GM23248 (cell line): ENCODE measurements around the gene HOXA2. TPM values are rescaled to one million over a fixed set of nuclear protein-coding genes. Genes with fewer than 3 reads are reported as not detected.

Experiments
- DNase-seq: peaks from one replicate; pipeline ENCODE4 v3.0.0-alpha.2; 2015
- H2AFZ ChIP-seq: fragments of 200-600 bp; sonication (generic); 2 replicates; pipeline ENCODE4 v1.6.1; 2016; ENCODE audit warnings: antibody characterized with exemption
- H3F3A ChIP-seq: fragments of 200-600 bp; sonication (generic); 2 replicates; pipeline ENCODE4 v1.6.1; 2016; ENCODE audit warnings: mild to moderate bottlenecking, antibody characterized with exemption, mixed run types; ENCODE audit not compliant: insufficient read depth
- H3K27ac ChIP-seq: fragments of 200-600 bp; sonication (generic); 2 replicates; pipeline ENCODE4 v1.5.1; 2016; ENCODE audit warnings: mild to moderate bottlenecking
- H3K27me3 ChIP-seq: fragments of 200-600 bp; sonication (generic); replicated peaks from 2 replicates; pipeline ENCODE4 v1.6.1; 2016; ENCODE audit warnings: mild to moderate bottlenecking; ENCODE audit not compliant: insufficient read depth
- H3K36me3 ChIP-seq: fragments of 200-600 bp; sonication (generic); 2 replicates; pipeline ENCODE4 v1.6.1; 2016; ENCODE audit warnings: low read depth, mild to moderate bottlenecking
- H3K4me1 ChIP-seq: fragments of 200-600 bp; sonication (generic); 2 replicates; pipeline ENCODE4 v1.6.1; 2016; ENCODE audit warnings: mild to moderate bottlenecking; ENCODE audit not compliant: insufficient read depth
- H3K4me2 ChIP-seq: fragments of 200-600 bp; sonication (generic); one replicate; pipeline ENCODE4 v1.6.1; 2016; ENCODE audit warnings: mild to moderate bottlenecking; ENCODE audit not compliant: unreplicated experiment
- H3K4me3 ChIP-seq: fragments of 200-600 bp; sonication (generic); 2 replicates; pipeline ENCODE4 v1.5.1; 2016; ENCODE audit warnings: mild to moderate bottlenecking
- H3K79me2 ChIP-seq: fragments of 200-600 bp; sonication (generic); 2 replicates; pipeline ENCODE4 v1.6.1; 2016; ENCODE audit warnings: mild to moderate bottlenecking; ENCODE audit not compliant: insufficient read depth
- H3K9ac ChIP-seq: fragments of 200-600 bp; sonication (generic); 2 replicates; pipeline ENCODE4 v1.6.1; 2016; ENCODE audit warnings: mild to moderate bottlenecking
- H3K9me2 ChIP-seq: fragments of 200-600 bp; sonication (generic); 2 replicates; pipeline ENCODE4 v1.6.1; 2016; ENCODE audit warnings: mixed run types, mild to moderate bottlenecking, moderate library complexity; ENCODE audit not compliant: insufficient read depth
- H3K9me3 ChIP-seq: fragments of 200-600 bp; sonication (generic); one replicate; pipeline ENCODE4 v1.6.1; 2017; ENCODE audit warnings: low read depth
- H4K20me1 ChIP-seq: fragments of 200-600 bp; sonication (generic); 2 replicates; pipeline ENCODE4 v1.6.0; 2016; ENCODE audit not compliant: insufficient read depth
- EZH2 ChIP-seq: fragments of 200-600 bp; sonication (generic); IDR thresholded peaks from 2 replicates; pipeline ENCODE4 v1.6.1; 2018; ENCODE audit warnings: antibody characterized with exemption, mild to moderate bottlenecking; ENCODE audit not compliant: insufficient read depth, poor library complexity, severe bottlenecking
- EZH2phosphoT487 ChIP-seq: fragments of 200-600 bp; sonication (generic); IDR thresholded peaks from 2 replicates; pipeline ENCODE4 v1.6.1; 2018; ENCODE audit warnings: antibody characterized with exemption, moderate library complexity, mild to moderate bottlenecking, low read depth; ENCODE audit not compliant: insufficient read depth
- WGBS, 2 experiments: methylation state at CpG; one replicate each; pipeline ENCODE4 v1.1.6; 2015 to 2017; ENCODE audit warnings: low lambda C conversion rate in 2 of 2, low coverage in 1 of 2; ENCODE audit errors: missing lambda C conversion rate in 2 of 2; 5-methylcytosine and 5-hydroxymethylcytosine counted together
- in situ Hi-C: fragments of 300-500 bp; cut with MboI; formaldehyde crosslinking; loops from 2 replicates; pipeline ENCODE4 v1.15.0; 2020
- polyA plus RNA-seq: library from polyadenylated mRNA; unstranded; fragments of >200 nt; fragmentation: Nextera tagmentation; extraction: Ambion mirVana; gene quantifications from 2 replicates; pipeline ENCODE4 v1.2.1, GENCODE V29; 2016
- total RNA-seq: library from RNA; depleted of rRNA; stranded (reverse); fragments of >200 nt; shearing (Covaris generic); gene quantifications from 2 replicates; pipeline ENCODE4 v1.2.3, GENCODE V29; 2014

The HOXA2 gene
- total and polyA plus RNA-seq, 2 experiments from 2014 or later: not detected

DNA sequence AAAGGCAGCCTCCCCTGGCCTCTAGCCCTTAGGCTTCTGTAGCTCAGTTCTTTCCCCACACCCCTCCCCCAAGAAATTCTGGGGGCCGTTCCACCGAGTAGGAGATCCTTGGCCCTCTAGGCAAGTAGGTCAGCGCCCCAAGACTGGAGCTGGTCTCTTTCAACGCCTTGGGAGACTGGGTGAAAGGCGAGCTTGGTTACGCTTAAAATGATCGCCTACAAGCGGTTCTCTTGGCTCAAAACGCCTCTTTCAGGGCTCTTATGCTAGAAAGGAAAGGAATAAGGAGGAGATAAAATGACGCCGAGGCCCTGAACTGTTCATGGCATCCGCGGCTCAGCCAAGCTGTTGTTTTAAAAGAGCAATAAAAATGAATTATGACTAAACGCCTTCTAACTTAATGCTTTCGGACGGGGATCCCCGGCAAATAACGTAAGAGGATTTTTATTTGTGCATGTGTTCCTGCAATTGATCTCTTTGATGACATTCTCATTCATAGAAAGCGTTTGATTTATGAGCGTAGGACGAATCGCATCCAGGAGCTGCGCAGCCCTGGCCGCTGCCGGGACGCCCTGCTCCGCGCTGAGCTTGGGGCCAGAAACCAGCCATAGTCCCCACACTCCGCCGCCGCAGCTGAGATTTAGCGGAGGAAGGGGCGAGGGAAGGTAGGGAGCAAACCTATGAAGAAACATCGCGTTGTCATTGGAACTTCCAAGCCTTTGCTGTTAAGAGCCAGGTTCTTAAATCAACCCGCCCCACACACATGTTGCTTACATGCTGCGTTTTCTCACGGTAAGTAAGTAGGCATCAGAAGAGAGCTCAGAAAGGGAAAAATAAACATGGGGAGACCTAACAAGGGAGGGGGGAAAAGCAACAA lies 3.7 kb downstream of the HOXA2 start:
- Histone ChIP-seq H3K27ac (peak overlapping the region; percentile 90), H3K36me3 (peaks cover 18% of the 10 kb centered on the region), H3K9me2 (no peaks in the 10 kb centered on the region), H3K9ac (peak overlapping the region; percentile 91), H3F3A (peaks cover 22% of the 10 kb centered on the region), H2AFZ (peak overlapping the region; percentile 61), H4K20me1 (no peaks in the 10 kb centered on the region), H3K79me2 (peaks cover 61% of the 10 kb centered on the region), H3K4me1 (peaks cover 13% of the 10 kb centered on the region), H3K4me2 (peak overlapping the region; percentile 99), H3K27me3 (no peaks in the 10 kb centered on the region), H3K9me3 (no peaks in the 10 kb centered on the region), H3K4me3 (peak overlapping the region; percentile 80)
- in situ Hi-C loops: no loop called here
- peak; percentile 66 for DNase-seq
- no peak for TF ChIP-seq EZH2phosphoT487
- no peak for TF ChIP-seq EZH2
- 54 to 64% methylated on average over 38 of the region's 38 CpGs for WGBS, 2 experiments

DNA sequence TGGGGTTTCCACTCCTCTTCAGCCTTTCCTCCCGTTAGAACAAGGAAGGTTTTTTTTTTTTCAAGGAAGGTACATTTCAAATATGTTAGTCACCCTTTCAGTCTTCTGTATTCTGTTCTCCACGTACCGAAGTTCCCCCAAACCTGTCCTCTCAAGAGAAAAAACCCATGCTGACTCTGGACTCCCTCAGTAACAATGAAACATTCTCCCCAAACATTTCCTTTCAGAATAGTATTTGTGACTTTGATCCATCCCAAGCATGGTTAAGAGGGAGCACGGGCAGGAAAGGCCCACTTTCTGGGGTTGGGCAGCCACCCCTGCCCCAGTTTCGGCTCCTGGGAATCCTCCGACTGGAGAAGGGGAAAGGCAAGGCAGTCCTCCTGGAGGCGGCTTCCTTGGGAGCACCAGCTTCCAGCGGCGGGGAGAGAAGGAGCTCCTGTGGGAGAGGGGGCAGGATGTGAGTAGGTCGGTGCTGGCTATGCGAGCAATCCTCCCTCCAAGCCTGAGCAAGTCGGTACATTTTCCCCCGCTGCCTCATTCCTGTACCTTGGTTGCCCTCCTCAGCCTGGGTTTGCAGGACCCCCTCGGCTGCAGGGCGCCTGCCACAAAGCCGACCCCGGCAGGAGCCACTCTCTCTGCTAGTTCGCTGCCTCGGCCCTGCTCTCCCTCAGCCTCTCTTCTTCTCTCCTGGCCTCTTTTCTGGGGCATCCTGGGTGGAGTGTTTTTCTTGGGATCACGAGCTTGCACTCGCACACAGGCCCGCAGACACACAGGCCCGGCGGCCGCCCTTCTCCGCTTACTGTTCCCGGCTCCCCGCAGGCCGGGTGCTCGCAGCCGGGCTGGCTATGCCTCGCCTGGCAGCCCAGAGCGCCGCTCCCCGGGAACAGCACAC lies 4.6 kb downstream of the HOXA2 start:
- H3F3A ChIP-seq: peaks cover 20% of the 10 kb centered on the region
- peak overlapping the region; percentile 91 for H3K9ac ChIP-seq
- H3K9me3 ChIP-seq: no peaks in the 10 kb centered on the region
- peak overlapping the region; percentile 61 for H2AFZ ChIP-seq
- peak overlapping the region; percentile 99 for H3K4me2 ChIP-seq
- H3K79me2 ChIP-seq: peaks cover 61% of the 10 kb centered on the region
- 35 to 54% methylated on average over 35 of the region's 35 CpGs for WGBS, 2 experiments
- in situ Hi-C loops: no loop called here
- H3K4me3 ChIP-seq: peak overlapping the region; percentile 80
- no peaks in the 10 kb centered on the region for H4K20me1 ChIP-seq
- no peaks in the 10 kb centered on the region for H3K27me3 ChIP-seq
- H3K36me3 ChIP-seq: peaks cover 18% of the 10 kb centered on the region
- peak; percentile 76 for DNase-seq
- H3K27ac ChIP-seq: peak overlapping the region; percentile 90
- peaks cover 13% of the 10 kb centered on the region for H3K4me1 ChIP-seq
- TF ChIP-seq EZH2phosphoT487 (no peak), EZH2 (no peak)
- H3K9me2 ChIP-seq: no peaks in the 10 kb centered on the region

GRCh38 chr7:27096768-27097514 lies 5.5 kb downstream of the HOXA2 start:
- Histone ChIP-seq H3F3A (peaks cover 15% of the 10 kb centered on the region), H3K9me2 (no peaks in the 10 kb centered on the region), H3K9ac (peak overlapping the region; percentile 91), H3K79me2 (peaks cover 61% of the 10 kb centered on the region), H3K9me3 (no peaks in the 10 kb centered on the region), H3K4me2 (peak overlapping the region; percentile 99), H3K27ac (peak overlapping the region; percentile 90), H3K4me1 (peaks cover 13% of the 10 kb centered on the region), H3K36me3 (peaks cover 18% of the 10 kb centered on the region), H3K4me3 (peak overlapping the region; percentile 80), H3K27me3 (no peaks in the 10 kb centered on the region), H4K20me1 (no peaks in the 10 kb centered on the region), H2AFZ (peak overlapping the region; percentile 73)
- TF ChIP-seq EZH2: no peak
- no peak for TF ChIP-seq EZH2phosphoT487
- DNase-seq: peak; percentile 80
- in situ Hi-C loops: no loop called here
- 2% methylated on average over 34 to 41 of the region's 41 CpGs for WGBS, 2 experiments
